Stimulated activated CD8-positive, alpha-beta memory T cell treated with anti-CD3 and anti-CD28 coated beads, Interleukin-4, amount 100 ng/mL, for 24 hours (primary cell): ENCODE data around the gene AVEN.

Experiments used
- DNase-seq: peaks from one replicate; pipeline ENCODE4 v3.0.0-alpha.2; 2020; ENCODE audit warnings: low read depth

The AVEN gene

GRCh38 chr15:33912326-33912725 lies 126.7 kb downstream of the AVEN start:
- no peak for DNase-seq

- DNase-seq, result no peak
Measured at GRCh38 chr15:33910741-33911140, 128.3 kb downstream of the AVEN start.

GRCh38 chr15:33908406-33908805 lies 130.6 kb downstream of the AVEN start:
- no peak for DNase-seq

- no peak for DNase-seq
Measured at GRCh38 chr15:33907326-33907725, 131.7 kb downstream of the AVEN start.

- DNase-seq, result no peak
Measured at GRCh38 chr15:33903661-33904060, 135.3 kb downstream of the AVEN start.

GRCh38 chr15:33902043-33902442 lies 137.0 kb downstream of the AVEN start:
- no peak for DNase-seq

- no peak for DNase-seq
Measured at GRCh38 chr15:33894193-33894592, 144.8 kb downstream of the AVEN start.

GRCh38 chr15:33888176-33888575 lies 150.8 kb downstream of the AVEN start:
- no peak for DNase-seq

- DNase-seq, result no peak
Measured at GRCh38 chr15:33882921-33883320, 156.1 kb downstream of the AVEN start.

GRCh38 chr15:33874156-33874555 lies 164.8 kb downstream of the AVEN start:
- no peak for DNase-seq

- no peak for DNase-seq
Measured at GRCh38 chr15:33872416-33873106, 166.4 kb downstream of the AVEN start.

GRCh38 chr15:33871980-33872379 lies 167.0 kb downstream of the AVEN start:
- no peak for DNase-seq

GRCh38 chr15:33866101-33866737 lies 172.8 kb downstream of the AVEN start:
- DNase-seq, result no peak

- no peak for DNase-seq
Measured at GRCh38 chr15:33865416-33865815, 173.6 kb downstream of the AVEN start.

GRCh38 chr15:33864360-33865075 lies 174.5 kb downstream of the AVEN start:
- no peak for DNase-seq

GRCh38 chr15:33860754-33861153 lies 178.2 kb downstream of the AVEN start:
- no peak for DNase-seq

- no peak for DNase-seq
Measured at GRCh38 chr15:33859992-33860545, 178.9 kb downstream of the AVEN start.

- no peak for DNase-seq
Measured at GRCh38 chr15:33858836-33859235, 180.2 kb downstream of the AVEN start.

- DNase-seq, result no peak
Measured at GRCh38 chr15:33857726-33858125, 181.3 kb downstream of the AVEN start.

GRCh38 chr15:33852570-33852969 lies 186.4 kb downstream of the AVEN start:
- no peak for DNase-seq

GRCh38 chr15:33852094-33852493 lies 186.9 kb downstream of the AVEN start:
- DNase-seq, result no peak

- no peak for DNase-seq
Measured at GRCh38 chr15:33851079-33851478, 187.9 kb downstream of the AVEN start.

GRCh38 chr15:33848011-33848410 lies 191.0 kb downstream of the AVEN start:
- DNase-seq, result no peak
